GM19099 (cell line): ENCODE data around the gene OR2M5.

Experiments
- POLR2A ChIP-seq: IDR thresholded peaks from 3 replicates; pipeline ENCODE4 v1.6.1; 2011; ENCODE audit warnings: low read depth; ENCODE audit not compliant: insufficient read length; ENCODE audit errors: extremely low read depth

Gene OR2M5

DNA sequence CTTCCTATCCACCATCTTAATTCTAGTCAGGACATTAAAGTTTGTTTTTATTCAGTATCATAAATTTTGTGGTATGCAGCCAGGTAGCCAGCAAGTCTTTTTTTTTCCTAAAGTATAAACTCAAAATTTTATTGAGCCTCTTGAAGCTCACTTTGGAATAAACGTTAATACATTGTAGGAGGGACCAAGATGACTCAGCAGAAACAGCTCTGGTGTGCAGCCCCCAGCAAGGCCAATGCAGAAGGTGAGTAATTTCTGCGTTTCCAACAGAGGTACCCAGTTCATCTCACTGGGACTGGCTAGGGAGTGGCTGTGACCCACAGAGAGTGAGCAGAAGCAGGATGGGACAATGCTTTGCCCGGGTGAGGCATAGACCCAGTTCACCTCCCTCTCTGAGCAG, 42.4 kb downstream of the OR2M5 start:
- no peak for TF ChIP-seq POLR2A

DNA sequence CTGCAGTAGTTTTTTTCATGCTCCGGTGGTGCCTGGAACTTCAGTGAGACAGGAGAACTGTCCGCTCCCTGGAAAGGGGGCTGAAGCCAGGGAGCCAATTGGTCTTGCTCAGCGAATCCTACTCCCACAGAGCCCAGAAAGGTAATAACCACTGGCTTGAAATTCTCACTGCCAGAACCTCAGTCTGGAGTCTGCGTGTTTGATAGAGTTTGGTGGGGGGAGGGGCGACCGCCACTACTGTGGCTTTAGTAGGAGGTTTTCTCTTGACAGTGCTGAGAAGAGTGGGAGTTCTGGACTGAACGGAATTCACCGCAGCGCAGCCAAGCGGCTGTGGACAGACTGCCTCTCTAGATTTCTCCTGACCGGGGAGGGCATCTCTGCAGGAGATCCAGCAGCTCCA, 44.1 kb downstream of the OR2M5 start:
- TF ChIP-seq POLR2A = no peak

DNA sequence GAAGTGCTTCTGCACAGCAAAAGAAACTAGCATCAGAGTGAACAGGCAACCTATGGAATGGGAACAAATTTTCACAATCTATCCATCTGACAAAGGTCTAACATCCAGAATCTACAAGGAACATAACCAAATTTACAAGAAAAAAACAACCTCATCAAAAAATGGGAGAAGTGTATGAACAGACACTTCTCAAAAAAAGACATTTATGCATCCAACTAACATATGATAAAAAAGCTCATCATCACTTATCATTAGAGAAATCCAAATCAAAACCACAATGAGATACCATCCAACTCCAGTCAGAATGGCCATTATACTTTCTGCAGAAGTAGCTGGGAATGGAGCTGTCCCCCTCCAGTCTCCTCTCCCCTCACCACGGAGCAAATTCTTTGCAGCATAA, 49.2 kb downstream of the OR2M5 start:
- no peak for TF ChIP-seq POLR2A
